Dedifferentiated amniotic fluid mesenchymal stem cell (primary cell): ENCODE measurements around the gene BTBD9.

ENCODE experiments used
- DNase-seq: peaks from one replicate; pipeline ENCODE4 v3.0.0-alpha.2; 2016; ENCODE audit errors: extremely low spot score

BTBD9 gene

DNA sequence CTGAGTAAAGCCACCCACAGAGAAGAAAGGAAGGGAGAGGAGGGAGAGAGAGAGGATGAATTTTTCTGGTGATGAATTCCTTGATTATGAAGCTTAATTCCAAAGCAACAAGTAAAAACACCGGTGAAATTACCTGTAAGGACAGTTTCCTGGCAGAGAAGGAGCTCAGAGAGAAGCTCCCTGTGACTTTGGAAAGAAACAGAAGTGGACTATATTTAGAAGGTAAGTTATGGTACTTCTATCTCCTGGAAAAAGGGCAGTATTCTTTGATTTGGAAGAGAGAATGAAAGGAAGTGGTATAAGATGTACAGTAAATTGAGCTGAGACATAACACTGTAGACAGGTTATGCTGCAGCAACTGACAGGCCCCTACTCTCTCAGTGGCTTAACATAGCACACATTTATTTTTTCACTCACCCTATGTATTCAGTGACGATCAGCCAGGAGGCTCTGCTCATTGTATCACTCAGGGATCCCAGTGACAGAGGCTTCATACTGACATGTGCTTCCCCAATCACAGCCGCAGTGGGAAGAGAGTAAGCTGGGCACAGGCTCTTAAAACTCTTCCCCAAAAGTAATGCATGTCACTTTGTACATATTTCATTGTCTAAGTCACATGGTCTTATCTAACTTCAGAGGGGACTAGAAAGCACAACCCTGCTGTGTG is 349.5 kb downstream of the BTBD9 start:
- DNase-seq: no peak

DNA sequence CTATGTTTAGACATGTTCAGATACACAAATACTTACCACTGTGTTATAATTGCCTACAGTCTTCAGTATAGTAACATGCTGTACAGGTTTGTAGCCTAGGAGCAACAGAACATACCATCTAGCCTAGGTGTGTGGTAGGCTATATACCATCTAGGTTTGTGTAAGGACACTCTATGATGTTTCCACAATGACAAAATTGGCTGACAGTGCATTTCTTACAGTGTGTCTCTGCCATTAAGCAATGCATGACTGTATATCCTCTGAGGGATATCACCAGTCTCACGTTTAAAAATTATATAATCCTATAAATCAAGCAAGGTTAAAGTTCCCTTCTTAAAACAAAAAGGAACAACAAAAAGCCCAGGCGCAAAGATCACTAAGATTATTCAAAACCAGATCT is 352.2 kb downstream of the BTBD9 start:
- no peak for DNase-seq

DNA sequence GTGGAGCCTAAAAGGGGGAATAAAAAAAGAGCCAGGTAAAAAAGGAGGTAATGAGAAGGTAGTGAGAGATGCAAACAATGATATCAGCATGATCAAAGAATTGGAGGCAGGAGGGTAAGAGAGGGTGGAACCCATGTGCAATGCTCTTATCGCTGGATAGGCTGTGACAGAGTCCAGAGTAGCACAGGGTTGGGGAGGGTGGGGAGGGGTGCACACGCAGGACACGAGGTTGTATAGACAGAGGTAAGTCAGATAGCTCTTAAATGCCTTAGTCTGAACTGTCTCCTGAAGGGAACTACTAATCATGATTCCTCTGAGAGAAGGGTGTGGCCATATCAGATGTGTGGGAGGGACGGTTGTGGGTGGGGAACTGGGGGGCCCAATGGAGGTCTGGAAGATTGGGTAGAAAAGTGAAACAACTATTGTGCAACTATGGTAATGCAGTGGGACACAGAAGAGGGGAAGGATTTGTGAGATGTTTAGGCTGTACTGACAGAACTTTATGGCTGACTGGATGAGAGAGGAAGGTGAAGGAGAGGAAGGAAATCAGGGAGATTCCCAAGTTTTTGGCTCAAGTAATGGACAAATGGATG is 354.8 kb downstream of the BTBD9 start:
- no peak for DNase-seq

DNA sequence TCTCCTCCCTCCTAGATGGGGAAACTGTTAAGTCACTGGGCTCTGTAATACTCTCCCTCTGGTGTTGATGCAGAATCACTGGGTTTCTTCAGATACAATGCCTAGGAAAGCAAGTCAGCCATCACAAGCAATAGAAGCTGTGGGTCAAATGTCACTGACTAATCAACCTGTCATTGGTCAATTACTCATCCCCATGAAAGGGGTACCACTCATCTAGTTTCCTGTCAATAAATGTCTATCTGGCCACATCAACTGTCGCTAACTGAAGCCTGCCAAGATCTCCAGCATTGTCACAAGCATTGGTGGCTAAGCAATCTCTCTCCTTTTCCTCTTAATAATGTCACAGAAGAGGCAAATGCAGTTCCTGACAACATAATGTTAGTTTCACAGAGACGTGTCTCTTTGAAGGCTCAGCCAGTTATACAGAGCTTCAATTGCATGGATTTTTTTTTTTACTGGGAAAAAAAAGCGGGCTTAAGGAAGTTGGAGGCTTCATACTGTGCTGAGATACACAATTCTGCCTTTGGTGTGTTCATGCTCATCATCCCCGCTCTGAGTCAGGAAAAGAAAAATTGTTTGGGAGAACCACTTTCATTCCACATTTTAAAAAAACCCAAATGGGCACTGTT is 355.9 kb downstream of the BTBD9 start:
- DNase-seq: no peak

DNA sequence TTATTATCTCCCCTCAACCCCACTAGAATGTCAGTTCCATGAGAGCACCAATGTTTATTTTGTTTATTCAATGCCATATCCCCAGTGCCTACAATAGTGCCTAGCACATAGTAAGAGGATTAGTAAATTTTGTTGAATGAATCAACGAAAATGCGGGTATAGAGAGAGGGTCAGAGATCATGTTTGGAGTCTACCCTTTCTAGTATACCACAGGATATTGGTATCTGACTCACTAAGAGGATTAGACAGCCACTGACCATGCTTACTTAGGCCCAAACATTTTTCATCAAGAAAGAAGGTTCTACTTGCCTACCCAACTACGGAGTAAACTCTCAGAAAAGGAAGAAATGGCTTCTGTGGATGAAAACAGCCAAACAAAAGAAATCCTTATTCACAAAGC is 356.8 kb downstream of the BTBD9 start:
- DNase-seq: no peak

DNA sequence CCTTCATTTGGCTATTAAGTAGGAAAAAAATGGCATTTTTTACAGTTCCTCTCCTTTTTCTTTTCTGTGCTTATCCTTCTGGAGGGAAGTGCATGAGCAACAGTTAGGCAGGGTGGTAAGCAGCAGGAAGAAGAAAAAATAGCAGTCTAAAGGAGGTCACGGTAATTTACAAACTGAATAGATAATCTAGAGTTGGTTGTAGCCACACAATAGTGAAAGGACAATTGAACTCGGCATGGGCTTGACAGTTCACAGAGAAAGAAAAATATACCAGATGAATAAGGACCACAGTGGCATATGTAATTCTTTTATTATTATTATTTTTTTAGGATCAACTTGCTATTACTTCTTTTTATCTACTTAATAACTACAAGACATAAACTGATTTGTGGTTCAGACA is 358.6 kb downstream of the BTBD9 start:
- no peak for DNase-seq

DNA sequence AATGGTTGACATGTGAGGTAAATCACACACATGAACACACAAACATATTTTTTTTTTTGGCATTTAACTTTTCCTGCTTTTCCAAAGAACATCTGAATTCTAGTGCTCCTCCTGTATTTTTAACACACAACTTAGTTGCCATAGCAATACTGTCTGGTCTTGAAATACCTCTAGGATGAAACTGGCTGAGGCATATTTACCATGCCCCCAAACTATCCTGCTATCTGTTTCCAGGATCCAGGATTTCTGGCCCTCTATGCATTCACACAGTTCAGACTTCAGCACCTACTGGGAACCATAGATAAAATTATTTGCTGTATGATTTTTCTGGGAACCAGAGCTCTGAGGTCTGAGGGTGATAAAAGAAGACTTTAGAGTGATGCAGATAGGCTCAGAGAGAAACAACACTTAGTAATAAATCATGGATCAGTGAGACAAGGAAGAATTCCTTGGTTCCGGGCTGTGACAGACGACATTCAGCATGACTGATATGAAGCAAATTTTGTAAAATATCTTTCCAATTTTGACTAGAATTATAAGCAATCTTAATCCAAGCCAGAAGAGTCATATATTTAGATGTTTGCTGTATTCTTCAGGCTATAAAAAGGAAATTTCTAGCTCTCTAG is 359.7 kb downstream of the BTBD9 start:
- DNase-seq: no peak

DNA sequence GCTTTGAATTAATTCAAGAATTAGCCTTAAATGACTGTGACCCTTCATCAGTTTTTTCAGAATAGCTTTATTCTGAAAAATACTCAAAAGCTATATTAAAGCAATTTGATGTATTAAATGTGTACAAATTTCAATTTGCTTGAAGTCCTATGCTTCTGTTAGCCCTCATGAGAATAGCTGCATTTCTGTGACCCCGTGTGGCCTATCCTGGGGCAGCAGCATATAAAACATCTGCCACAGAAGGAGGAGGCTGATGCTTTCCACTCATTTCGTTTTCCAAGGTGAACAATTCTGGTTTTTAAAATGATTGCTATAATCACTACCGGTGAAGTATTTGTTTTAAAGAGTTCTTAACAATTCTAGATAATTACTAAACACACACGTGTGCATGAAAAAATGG is 360.3 kb downstream of the BTBD9 start:
- DNase-seq: no peak

DNA sequence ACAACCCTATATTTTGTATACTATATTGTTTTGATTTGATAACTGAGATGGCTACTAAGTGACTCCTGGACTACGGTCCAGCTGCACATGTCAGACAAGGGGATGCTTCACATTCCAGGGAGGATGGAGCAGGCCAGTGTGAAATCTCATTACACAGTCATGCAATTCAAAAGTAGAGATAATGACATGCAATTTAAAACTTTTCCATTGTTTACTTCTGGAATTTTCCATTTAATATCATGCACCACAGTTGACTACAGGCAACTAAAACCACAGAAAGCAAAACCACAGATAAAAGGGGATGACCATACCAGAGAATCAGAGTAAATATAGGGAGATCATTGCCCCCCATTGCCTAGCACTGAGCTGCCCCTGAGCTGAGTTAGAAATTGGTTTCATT is 366.4 kb downstream of the BTBD9 start:
- peak; percentile 54 for DNase-seq

DNA sequence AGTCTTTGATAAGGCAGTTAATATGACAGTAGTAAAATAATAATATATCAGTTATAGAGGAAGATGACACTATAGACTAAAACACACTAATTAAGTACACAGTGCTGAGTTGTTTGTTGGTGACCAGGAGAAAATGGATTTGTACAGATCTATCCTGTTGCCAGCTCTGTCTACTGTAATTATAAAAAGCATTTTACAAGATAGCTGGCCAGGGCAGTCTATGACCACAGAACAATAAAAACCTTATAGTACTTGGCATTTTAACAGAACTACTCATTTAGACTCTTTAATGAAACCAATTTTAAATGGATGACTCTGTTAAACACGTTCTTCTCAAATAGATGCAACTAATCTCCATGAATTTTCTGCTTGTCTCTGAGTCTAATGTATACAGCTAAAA is 367.5 kb downstream of the BTBD9 start:
- no peak for DNase-seq

DNA sequence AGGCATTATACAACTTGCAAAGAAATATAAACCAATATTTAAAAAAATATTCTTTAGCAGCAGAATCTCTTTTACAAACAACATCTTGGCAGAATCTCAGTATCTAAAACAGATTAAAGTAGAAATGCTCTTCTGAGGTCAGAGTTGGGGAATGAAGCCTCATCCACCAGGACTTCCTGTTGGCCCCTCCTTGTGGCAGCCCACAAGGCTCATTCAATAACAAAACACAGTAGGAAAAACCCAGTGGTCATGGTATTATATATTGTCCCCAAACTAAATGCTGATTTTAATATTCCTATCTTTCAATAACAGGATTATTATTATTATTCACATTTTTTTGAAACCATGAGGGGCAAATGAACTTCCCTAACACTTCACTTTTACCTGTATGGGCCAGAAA is 368.6 kb downstream of the BTBD9 start:
- no peak for DNase-seq

DNA sequence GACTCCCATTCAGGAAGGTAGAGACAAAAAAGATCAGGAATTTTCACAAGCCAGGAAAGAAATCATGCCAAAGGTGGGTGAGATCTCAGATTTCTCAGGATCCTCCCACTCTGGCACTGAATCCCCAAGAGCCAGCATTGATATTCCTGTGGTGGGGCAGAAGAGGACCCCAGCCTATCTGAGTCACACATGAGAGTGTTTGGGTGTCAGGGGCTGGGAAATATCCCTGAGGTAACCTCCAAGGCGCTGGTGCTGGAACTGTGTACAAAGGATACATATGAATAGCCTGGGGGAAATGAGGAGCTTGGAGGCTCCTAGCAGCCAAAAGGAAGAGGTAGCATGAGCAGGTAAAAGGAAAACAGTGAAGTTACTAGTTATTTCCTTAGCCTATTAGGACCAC is 369.4 kb downstream of the BTBD9 start:
- DNase-seq: no peak

DNA sequence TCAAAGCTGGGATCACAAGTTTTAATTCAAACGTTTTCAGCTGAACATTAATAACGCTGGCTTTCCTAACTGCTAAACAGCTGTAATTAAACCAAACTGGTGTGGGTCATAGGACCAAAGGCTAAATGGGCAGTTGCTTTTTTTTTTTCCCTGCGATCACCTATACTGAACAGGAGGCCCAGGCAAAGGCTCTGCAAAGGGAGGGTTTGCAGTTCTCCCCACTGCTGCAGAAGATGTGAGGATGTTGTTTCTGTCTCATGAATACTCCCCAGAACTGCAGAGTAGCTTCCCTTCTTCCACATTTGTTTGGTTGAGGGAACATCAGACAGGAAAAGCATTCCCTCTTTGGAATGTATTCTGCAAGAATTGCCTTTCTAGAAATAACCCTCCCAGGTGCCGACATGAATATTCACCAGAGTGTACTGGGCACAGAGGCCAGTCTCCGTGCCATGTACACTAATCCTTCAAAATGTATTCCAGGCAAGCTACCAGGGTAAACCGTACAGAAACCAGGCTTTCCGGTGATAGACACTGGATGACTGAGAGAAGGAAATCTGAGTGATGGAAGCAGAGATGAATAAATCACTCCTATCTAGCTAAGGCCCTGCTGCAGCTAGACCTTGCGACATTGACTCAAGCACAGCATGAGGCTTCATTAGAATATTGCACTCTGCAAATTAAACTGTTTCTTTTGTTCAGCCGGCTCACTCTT is 370.1 kb downstream of the BTBD9 start:
- no peak for DNase-seq

DNA sequence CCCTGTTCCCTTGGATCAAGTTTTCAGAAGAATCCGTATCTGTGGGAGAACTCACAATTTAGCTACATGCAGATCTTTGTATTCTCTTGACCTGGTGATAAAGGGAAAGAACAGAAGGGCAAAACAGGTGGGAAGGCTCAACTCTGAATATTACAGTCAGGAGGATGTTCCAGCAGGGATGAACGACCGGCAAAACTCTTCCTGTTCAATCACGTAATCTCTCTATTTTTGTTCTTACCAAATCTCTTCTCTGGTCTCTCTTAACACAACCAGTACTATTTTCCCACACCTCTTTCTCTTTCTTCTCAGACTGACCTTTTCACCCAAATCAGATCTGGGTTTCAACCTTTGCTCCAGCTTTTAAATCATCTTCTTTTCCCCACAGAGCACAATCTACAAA is 371.4 kb downstream of the BTBD9 start:
- no peak for DNase-seq

DNA sequence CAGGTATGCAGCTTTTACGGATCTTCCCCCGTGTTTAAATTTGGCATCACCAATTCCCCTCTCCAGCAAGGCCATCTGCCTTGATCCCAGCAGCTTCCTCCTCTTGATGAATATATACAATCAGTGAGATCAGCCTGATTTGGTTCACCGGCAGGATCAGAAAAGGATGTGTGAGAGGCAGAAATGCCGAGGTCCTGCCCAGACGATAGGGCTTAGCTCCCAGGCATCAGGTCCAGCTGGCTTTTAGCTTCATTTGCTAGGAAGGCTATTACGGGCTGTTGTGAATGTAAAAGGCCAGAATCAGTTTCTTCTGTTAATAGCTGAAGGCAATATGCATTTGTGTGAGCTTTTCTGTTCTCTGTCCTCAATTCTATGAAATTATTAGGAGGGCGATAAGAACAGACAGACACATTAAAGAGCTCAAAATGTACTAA is 372.8 kb downstream of the BTBD9 start:
- DNase-seq: no peak

DNA sequence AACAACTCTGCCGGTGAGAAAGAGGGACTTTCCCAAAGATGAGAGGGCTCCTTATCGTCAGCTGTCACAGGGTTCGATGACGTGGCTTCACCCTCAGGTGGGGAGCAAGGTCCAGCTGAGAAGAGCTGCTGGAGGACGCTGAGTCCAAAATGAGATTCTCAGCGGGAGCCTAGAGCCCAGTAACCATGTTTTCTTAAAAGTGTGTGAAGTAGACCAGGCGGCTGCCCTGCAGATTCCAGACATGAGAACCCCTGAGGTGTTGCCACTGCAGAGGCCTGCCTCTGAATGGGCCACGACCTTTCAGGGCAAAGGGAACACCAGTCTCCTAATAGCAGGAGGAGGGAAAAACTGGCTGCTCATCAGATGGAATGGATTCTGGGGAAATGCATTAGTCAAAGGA is 375.1 kb downstream of the BTBD9 start:
- no peak for DNase-seq

DNA sequence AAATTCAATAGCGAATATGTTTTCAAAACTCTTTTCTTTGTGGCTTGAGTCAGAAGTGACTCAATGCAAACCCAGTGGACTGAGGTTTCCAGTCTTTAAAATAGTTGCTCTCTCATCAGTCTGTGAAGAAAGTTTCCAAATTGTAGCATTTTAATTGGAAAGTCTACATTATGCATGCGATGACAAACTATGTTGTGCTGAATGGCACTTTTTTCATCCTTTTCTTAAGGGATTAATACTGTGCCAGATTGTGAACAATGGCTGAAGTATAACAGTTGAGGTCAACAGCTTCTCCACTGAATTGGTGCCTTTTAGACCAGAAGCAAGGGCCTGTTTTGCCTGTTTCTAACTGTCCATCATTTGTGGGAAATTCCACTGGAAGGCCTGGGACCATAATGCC is 377.1 kb downstream of the BTBD9 start:
- peak; percentile 43 for DNase-seq

DNA sequence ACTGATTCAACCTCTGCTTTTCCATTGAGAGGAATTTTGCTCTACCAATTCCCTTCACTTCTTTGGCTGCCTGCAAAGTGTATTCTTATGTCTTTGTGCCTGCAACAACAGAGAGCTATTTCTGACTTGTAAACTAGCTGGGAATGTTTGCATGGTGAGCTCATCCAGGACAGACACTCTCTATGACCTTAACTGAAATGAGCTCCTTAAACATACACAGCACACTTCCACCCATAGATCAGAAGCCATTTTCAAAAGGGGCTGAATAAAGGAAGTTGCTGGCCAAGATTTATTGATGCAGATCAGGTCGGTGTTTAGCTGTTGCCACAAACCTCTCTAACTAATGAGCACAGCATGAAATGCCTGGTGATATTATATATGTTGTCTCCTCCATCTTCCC is 377.7 kb downstream of the BTBD9 start:
- DNase-seq: peak; percentile 83

DNA sequence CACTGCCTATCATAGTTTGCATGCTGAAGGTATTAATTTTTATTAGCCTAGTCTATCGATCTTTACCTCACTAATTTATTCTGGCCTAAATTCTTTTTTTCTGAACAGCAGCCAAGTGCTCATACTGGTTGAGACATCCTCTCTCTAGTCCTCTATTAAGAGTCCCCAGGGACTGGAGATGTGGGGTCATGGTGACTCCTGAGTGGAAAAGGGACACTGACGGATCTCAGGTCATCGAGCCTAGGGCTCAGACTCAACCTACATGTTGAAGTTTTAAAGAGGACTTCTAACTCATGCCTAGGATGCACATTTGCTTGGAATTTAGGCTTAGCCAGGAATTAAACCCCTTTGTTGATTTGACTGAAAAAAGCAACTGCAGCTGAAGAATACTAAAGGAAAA is 378.1 kb downstream of the BTBD9 start:
- no peak for DNase-seq

DNA sequence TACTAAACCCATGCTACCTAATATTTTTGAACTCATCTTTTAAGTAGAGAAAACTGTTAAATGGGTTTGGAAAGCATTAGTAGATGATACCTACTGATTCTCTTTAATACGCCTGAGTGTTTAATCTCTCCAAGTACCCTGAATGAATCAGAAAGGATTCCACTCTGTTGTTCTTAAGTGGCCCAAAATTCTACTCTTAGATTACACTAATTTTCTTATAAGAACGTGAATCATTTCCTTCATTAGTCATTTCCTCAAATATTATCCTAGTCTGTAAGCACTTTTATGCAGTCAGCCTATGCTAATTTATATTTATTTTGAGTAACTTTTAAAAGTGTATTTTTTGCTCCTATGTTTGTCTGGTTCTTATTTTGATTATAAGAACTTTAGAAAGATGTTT is 380.0 kb downstream of the BTBD9 start:
- no peak for DNase-seq

DNA sequence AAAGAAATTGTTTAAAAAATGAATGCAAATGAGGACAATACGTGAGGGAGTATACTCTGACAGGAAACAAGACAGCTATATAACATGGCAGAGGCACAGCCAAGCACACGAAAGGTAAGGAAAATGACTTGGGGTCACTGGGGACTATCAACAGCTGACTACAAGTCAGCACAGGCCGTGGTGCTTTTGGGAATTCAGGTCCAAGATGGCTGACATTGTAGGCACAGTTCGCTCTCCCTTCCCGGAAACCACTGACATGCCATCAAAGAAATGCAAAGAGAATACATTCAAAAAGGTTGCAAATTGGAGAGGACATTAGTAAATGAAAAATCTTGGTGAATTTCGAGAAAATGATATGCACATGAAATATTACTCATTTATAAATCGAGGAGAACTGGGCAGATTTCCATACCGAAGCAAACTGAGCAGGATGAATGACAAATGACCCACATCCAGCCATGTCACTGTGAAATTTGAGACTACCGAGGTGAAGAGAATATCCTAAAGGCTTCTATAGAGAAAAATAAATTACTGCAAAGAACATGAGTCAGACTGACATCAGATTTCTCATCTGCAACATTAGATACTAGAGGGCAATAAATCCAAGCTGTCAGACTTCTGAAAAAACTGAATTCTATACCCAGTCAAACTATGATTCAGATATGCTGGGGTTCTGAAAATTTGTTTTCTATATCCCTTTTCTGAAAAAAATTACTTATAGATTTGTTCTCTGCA is 391.1 kb downstream of the BTBD9 start:
- DNase-seq: no peak

DNA sequence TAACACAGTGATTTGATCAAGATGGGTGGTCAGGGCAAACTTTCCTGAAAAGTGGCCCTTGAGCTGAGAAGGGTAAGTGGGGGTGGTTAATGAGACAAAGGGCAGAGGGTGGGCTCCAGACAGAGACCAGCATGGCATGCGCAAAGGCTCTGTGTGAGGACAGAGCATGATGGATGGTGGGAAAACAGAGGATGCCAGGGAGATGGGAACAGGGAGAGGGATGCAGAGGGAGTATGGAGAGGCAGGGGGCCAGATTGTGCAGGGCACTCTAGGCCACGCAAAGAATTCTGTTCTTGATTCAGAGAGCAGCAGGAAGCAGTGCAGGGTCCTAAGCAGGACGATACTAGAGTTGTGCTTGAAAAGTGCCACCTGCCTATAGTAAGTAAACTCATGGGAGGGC is 394.4 kb downstream of the BTBD9 start:
- no peak for DNase-seq
